Heart left ventricle (tissue), 16 donors: ENCODE measurements around the gene HTRA3. TPM values are rescaled to one million over a fixed set of nuclear protein-coding genes. Genes with fewer than 3 reads are reported as not detected.

Source experiments
- ATAC-seq, 4 donors: fragments of 200-7000 bp; cut with Tn5 transposase; one replicate each; pipeline ENCODE4 v1.9.1; 2020 to 2022; ENCODE audit warnings: moderate library complexity in 4 of 4, mild to moderate bottlenecking in 3 of 4, moderate number of reproducible peaks in 1 of 4
- DNase-seq, 5 donors: peaks; one replicate each; pipeline ENCODE4 v3.0.0-alpha.2; 2020
- H3K27ac ChIP-seq, 12 donors: fragments of 200-600 bp; sonication (generic) in 4 of 12; one replicate each; pipeline versions ENCODE4 v1.5.0 to v1.8.0; 2016 to 2022; ENCODE audit warnings: mild to moderate bottlenecking in 2 of 12
- H3K27me3 ChIP-seq, 9 donors: fragments of 200-600 bp; sonication (generic) in 2 of 9; one replicate each; pipeline versions ENCODE4 v1.5.1 to v1.8.0; 2016 to 2022; ENCODE audit warnings: mild to moderate bottlenecking in 3 of 9
- H3K36me3 ChIP-seq, 9 donors: fragments of 200-600 bp; sonication (generic) in 2 of 9; one replicate each; pipeline versions ENCODE4 v1.5.0 to v1.8.0; 2018 to 2022; ENCODE audit warnings: mild to moderate bottlenecking in 2 of 9
- H3K4me1 ChIP-seq, 12 donors: fragments of 200-600 bp; sonication (generic) in 4 of 12; one replicate each; pipeline versions ENCODE4 v1.5.0 to v1.8.0; 2016 to 2022; ENCODE audit warnings: mild to moderate bottlenecking in 3 of 12
- H3K4me3 ChIP-seq, 12 donors: fragments of 200-600 bp; sonication (generic) in 4 of 12; one replicate each; pipeline versions ENCODE4 v1.5.0 to v1.8.0; 2017 to 2022; ENCODE audit warnings: mild to moderate bottlenecking in 9 of 12, moderate library complexity in 4 of 12
- H3K9me3 ChIP-seq, 12 donors: fragments of 200-600 bp; sonication (generic) in 4 of 12; one replicate each; pipeline versions ENCODE4 v1.5.0 to v1.8.0; 2016 to 2022; ENCODE audit warnings: mild to moderate bottlenecking in 1 of 12
- CTCF ChIP-seq, 12 donors: fragments of 200-600 bp; sonication (generic) in 4 of 12; IDR thresholded peaks; one replicate each; pipeline versions ENCODE4 v1.5.0 to v1.8.0; 2018 to 2022; ENCODE audit warnings: antibody characterized with exemption in 12 of 12, mild to moderate bottlenecking in 5 of 12
- POLR2A ChIP-seq, 2 donors: fragments of 450-650 bp; IDR thresholded peaks; one replicate each; pipeline ENCODE4 v1.6.1; 2017; ENCODE audit warnings: antibody characterized with exemption in 2 of 2, mild to moderate bottlenecking in 2 of 2, moderate library complexity in 2 of 2
- WGBS, 4 donors: extraction: QIAGEN DNeasy Blood & Tissue Kit in 2 of 4; methylation state at CpG; one replicate each; pipeline versions ENCODE4 v1.1.5 to v1.1.7; 2013 to 2018; 5-methylcytosine and 5-hydroxymethylcytosine counted together
- intact Hi-C, 10 donors: fragments of 100-400 bp; cut with DNase I; formaldehyde crosslinking; loops; one replicate each; pipeline versions ENCODE4 v1.11.1 to v1.14.2; 2022
- polyA plus RNA-seq, 2 donors: library from polyadenylated mRNA; stranded (reverse); fragments of 200-250 nt; gene quantifications; one replicate each; pipeline ENCODE4 v1.2.3, GENCODE V29; 2013
- total RNA-seq, 9 donors: library from RNA; depleted of rRNA in 2 of 9; stranded (reverse); fragments of >200 nt in 2 of 9; fragmentation: NEBNext Ultra II Directional in 3 of 9; extraction: Animal tissue kit (Norgen Biotek cat#: 25700) in 3 of 9; gene quantifications; one replicate each; pipeline versions ENCODE4 v1.1.0 to v1.2.4, GENCODE V29; 2016 to 2023
- donor health status: ischemic (EF 13 %, LVEDD 7.1; RV severe dilation, severe dysfunction).
- donor health status: healthy with polysubstance abuse.
- donor health status: DM: no; HTN: yes; CAD: no.
- donor health status: DM: no; HTN: no; CAD: no.
- donor health status: ischemic (EF 25% LVEDD 6.9; RV normal size, moderate dysfunction).
- donor health status: ischemic (EF 25% LVEDD 5.7; RV mildly dilated, moderate dysfunction).
- donor health status: healthy.
- donor health status: DM: yes; HTN: yes; CAD: no.
- donor health status: ischemic (EF 35%, LVEDD 5.7; RV mildly dilated, moderate dysfunction).
- donor health status: nonischemic (EF 11% LVEDD 7.7; RV severe dilation, severe dysfunction).
- donor health status: DM: yes; HTN: yes; CAD: no.
- donor health status: PGD.
- donor health status: ischemic (EF 29% LVEDD 5.4; RV normal size, mild dysfunction).
- donor health status: nonischemic (EF 23%, LVEDD 6.1; RV moderate dilation, normal function).

The HTRA3 gene
- total and polyA plus RNA-seq, 11 donors = 26.8 to 84.6 (median 50.1) TPM

- TF ChIP-seq POLR2A (IDR thresholded peaks at IDR 0.05) (no peak), CTCF (IDR thresholded peaks at IDR 0.05) (no peak)
- intact Hi-C loops = loop anchor here in 9 of 10 donors (2.0 to 10.0 kb wide), 6 partner anchors 64 to 356 kb away; partner anchors contain the start of gene CPZ (in 8 of the 9)
These were observed 28.3 kb upstream of the HTRA3 start for GRCh38 chr4:8241211-8241779.

GRCh38 chr4:8241895-8242696 is 27.5 kb upstream of the HTRA3 start:
- TF ChIP-seq POLR2A (IDR thresholded peaks at IDR 0.05) (no peak), CTCF (IDR thresholded peaks at IDR 0.05) (peak; percentile 97 to 100 (median 98))
- H3K27me3 ChIP-seq = no peaks in the 10 kb centered on the region
- ATAC-seq (peak; percentile 75 to 91 (median 86)), DNase-seq (peak; percentile 87 to 93 (median 88))
- 21 to 30% (median 22%) methylated on average over 22 to 29 of the region's 29 CpGs for WGBS, 4 donors
- peaks cover 0 to 44% (median 8%) of the 10 kb centered on the region in 9 donors for H3K36me3 ChIP-seq
- H3K27ac ChIP-seq = peak overlapping the region in 7 of 12 donors; percentile 9 to 63 (median 47)
- H3K9me3 ChIP-seq = no peaks in the 10 kb centered on the region
- H3K4me3 ChIP-seq = no peak overlapping the region
- intact Hi-C loops = loop anchor here (1.0 to 10.0 kb wide), 11 partner anchors 65 to 355 kb away; partner anchors contain the start of gene CPZ (in 8 of the 10)
- H3K4me1 ChIP-seq = peaks cover 0 to 21% (median 15%) of the 10 kb centered on the region in 12 donors

More at GRCh38 chr4:8241211-8241779, 28.3 kb upstream of the HTRA3 start:
- WGBS, 4 donors = 90 to 95% (median 92%) methylated on average over 10 to 14 of the region's 14 CpGs
- peaks cover 0 to 13% (median 9%) of the 10 kb centered on the region in 12 donors for H3K4me1 ChIP-seq
- peaks cover 0 to 52% (median 8%) of the 10 kb centered on the region in 9 donors for H3K36me3 ChIP-seq
- ATAC-seq (no peak), DNase-seq (no peak)
- H3K27me3 ChIP-seq = no peaks in the 10 kb centered on the region
- no peak overlapping the region for H3K27ac ChIP-seq
- H3K9me3 ChIP-seq = no peaks in the 10 kb centered on the region
- H3K4me3 ChIP-seq = no peak overlapping the region

GRCh38 chr4:8242782-8243560 is 26.6 kb upstream of the HTRA3 start:
- TF ChIP-seq CTCF (IDR thresholded peaks at IDR 0.05) (no peak), POLR2A (IDR thresholded peaks at IDR 0.05) (no peak)
- Histone ChIP-seq H3K36me3 (peaks cover 0 to 36% (median under 1%) of the 10 kb centered on the region in 9 donors), H3K4me3 (no peak overlapping the region), H3K9me3 (no peaks in the 10 kb centered on the region), H3K27ac (peak overlapping the region in 7 of 12 donors; percentile 9 to 63 (median 47)), H3K27me3 (no peaks in the 10 kb centered on the region), H3K4me1 (peaks cover 0 to 30% (median 23%) of the 10 kb centered on the region in 12 donors)
- DNase-seq (no peak), ATAC-seq (no peak)
- 76 to 86% (median 84%) methylated on average over 8 to 10 of the region's 10 CpGs for WGBS, 4 donors
- intact Hi-C loops = loop anchor here (1.0 to 10.0 kb wide), 10 partner anchors 66 to 354 kb away; partner anchors contain the start of gene CPZ (in 8 of the 10)
